H1 (cell line): ENCODE results near the gene CSAD. TPM values are rescaled to one million over a fixed set of nuclear protein-coding genes. Genes with fewer than 3 reads are reported as not detected.

Experiments used
- CTCF ChIA-PET: fragments of 300-600 bp; sonication (Branson Sonifier 250); formaldehyde crosslinking; loops from one replicate; lab custom pipeline; 2021; ENCODE audit not compliant: partially characterized antibody; lab: Charles Lee
- POLR2A ChIA-PET: fragments of 300-600 bp; sonication (Branson Sonifier 250); formaldehyde crosslinking; loops from one replicate; lab custom pipeline; 2021; ENCODE audit warnings: inconsistent platforms; ENCODE audit not compliant: partially characterized antibody; lab: Charles Lee
- DNase-seq, 2 experiments: peaks; one replicate each; pipeline versions ENCODE4 v3.0.0 to v3.0.0-alpha.2; 2010 to 2022; ENCODE audit warnings: low spot score in 2 of 2, low read depth in 1 of 2, mixed read lengths in 1 of 2
- FAIRE-seq: peaks from 2 replicates; lab custom pipeline; 2011; peaks lifted over from hg19 to GRCh38; lab: Jason Lieb, UNC
- H2AFZ ChIP-seq: 2 replicates; pipeline ENCODE4 v1.8.1; 2012; ENCODE audit warnings: low read length, inconsistent platforms
- H2AK5ac ChIP-seq: 2 replicates; pipeline ENCODE4 v1.6.1; 2013; ENCODE audit warnings: low read depth, low read length
- H2BK120ac ChIP-seq: replicated peaks from 2 replicates; pipeline ENCODE3; 2013; ENCODE audit warnings: low read depth, low read length, inconsistent platforms
- H2BK12ac ChIP-seq: 2 replicates; pipeline ENCODE4 v1.6.1; 2013; ENCODE audit warnings: low read depth, low read length
- H2BK15ac ChIP-seq: 2 replicates; pipeline ENCODE4 v1.6.1; 2013; ENCODE audit warnings: low read length
- H2BK20ac ChIP-seq: 2 replicates; pipeline ENCODE4 v1.6.1; 2013; ENCODE audit warnings: low read length
- H2BK5ac ChIP-seq: 2 replicates; pipeline ENCODE4 v1.6.1; 2013; ENCODE audit warnings: low read depth, low read length
- H3K14ac ChIP-seq: 2 replicates; pipeline ENCODE4 v1.6.1; 2013; ENCODE audit warnings: inconsistent platforms; ENCODE audit not compliant: insufficient read length
- H3K18ac ChIP-seq: 2 replicates; pipeline ENCODE4 v1.6.1; 2013; ENCODE audit warnings: low read length; ENCODE audit errors: extremely low read depth
- H3K23ac ChIP-seq: 2 replicates; pipeline ENCODE4 v1.6.1; 2013; ENCODE audit warnings: inconsistent platforms; ENCODE audit not compliant: insufficient read length
- H3K23me2 ChIP-seq: 2 replicates; pipeline ENCODE4 v1.6.1; 2013; ENCODE audit warnings: low read depth, low read length
- H3K27ac ChIP-seq: 2 replicates; pipeline ENCODE4 v1.6.1; 2011; ENCODE audit warnings: low read depth, low read length, inconsistent platforms
- H3K27me3 ChIP-seq, 4 experiments: replicated peaks in 1 of 4; 1 replicate in 1 of 4; 2 replicates in 3 of 4; pipeline versions ENCODE4 v1.6.1 to v1.8.1; 2011 to 2013; ENCODE audit warnings: low read length in 3 of 4, mild to moderate bottlenecking in 3 of 4, inconsistent platforms in 2 of 4, mixed read lengths in 2 of 4, moderate library complexity in 1 of 4; ENCODE audit not compliant: control insufficient read depth in 3 of 4, insufficient read depth in 3 of 4; ENCODE audit errors: extremely low read depth in 1 of 4
- H3K36me3 ChIP-seq, 4 experiments: 2 replicates each; pipeline versions ENCODE4 v1.6.1 to v1.8.1; 2011 to 2013; ENCODE audit warnings: mild to moderate bottlenecking in 4 of 4, low read length in 3 of 4, moderate library complexity in 2 of 4, control low read depth in 1 of 4, inconsistent platforms in 1 of 4; ENCODE audit not compliant: insufficient read depth in 4 of 4, control insufficient read depth in 2 of 4
- H3K4ac ChIP-seq: replicated peaks from 2 replicates; pipeline ENCODE3; 2013; ENCODE audit warnings: low read length, low read depth, mixed read lengths, inconsistent platforms; ENCODE audit not compliant: insufficient read length
- H3K4me1 ChIP-seq, 4 experiments: replicated peaks in 1 of 4; 1 replicate in 1 of 4; 2 replicates in 3 of 4; pipeline versions ENCODE4 v1.6.1 to v1.8.1; 2011 to 2013; ENCODE audit warnings: low read length in 3 of 4, inconsistent platforms in 2 of 4, mixed read lengths in 1 of 4; ENCODE audit not compliant: insufficient read depth in 4 of 4, control insufficient read depth in 3 of 4
- H3K4me2 ChIP-seq, 2 experiments: 2 replicates each; pipeline versions ENCODE4 v1.6.1 to v1.8.1; 2011 to 2013; ENCODE audit warnings: low read depth in 2 of 2, low read length in 2 of 2, control low read depth in 1 of 2, inconsistent platforms in 1 of 2, mild to moderate bottlenecking in 1 of 2; ENCODE audit not compliant: insufficient read depth in 1 of 2
- H3K4me3 ChIP-seq, 4 experiments: fragments of 200-600, 300-600 bp in 1 of 4; sonication (generic), shearing (Covaris generic), sonication (Bioruptor Twin) in 1 of 4; 2 replicates each; pipeline versions ENCODE4 v1.5.1 to v1.8.1; 2011 to 2016; ENCODE audit warnings: low read length in 4 of 4, low read depth in 3 of 4, control low read depth in 2 of 4, inconsistent platforms in 2 of 4, mild to moderate bottlenecking in 2 of 4, mixed read lengths in 1 of 4, moderate library complexity in 1 of 4; ENCODE audit not compliant: insufficient read depth in 2 of 4; ENCODE audit errors: extremely low read depth in 1 of 4
- H3K56ac ChIP-seq: replicated peaks from 2 replicates; pipeline ENCODE3; 2013; ENCODE audit warnings: low read depth, mild to moderate bottlenecking, mixed read lengths, low read length, inconsistent platforms; ENCODE audit not compliant: insufficient read length
- H3K79me1 ChIP-seq: 2 replicates; pipeline ENCODE4 v1.6.1; 2013; ENCODE audit warnings: low read depth, low read length, control low read depth
- H3K79me2 ChIP-seq, 2 experiments: 2 replicates each; pipeline versions ENCODE4 v1.6.1 to v1.8.1; 2012 to 2013; ENCODE audit warnings: low read length in 2 of 2, mild to moderate bottlenecking in 2 of 2, inconsistent platforms in 1 of 2; ENCODE audit not compliant: insufficient read depth in 2 of 2, control insufficient read depth in 1 of 2
- H3K9ac ChIP-seq, 4 experiments: replicated peaks in 1 of 4; 1 replicate in 1 of 4; 2 replicates in 3 of 4; pipeline versions ENCODE4 v1.6.1 to v1.8.1; 2011 to 2013; ENCODE audit warnings: low read depth in 3 of 4, low read length in 3 of 4, control low read depth in 2 of 4, mild to moderate bottlenecking in 2 of 4, moderate library complexity in 2 of 4, inconsistent platforms in 1 of 4; ENCODE audit errors: extremely low read depth in 1 of 4
- H3K9me3 ChIP-seq, 2 experiments: 2 replicates each; pipeline versions ENCODE4 v1.6.1 to v1.8.1; 2012 to 2013; ENCODE audit warnings: mild to moderate bottlenecking in 2 of 2, moderate library complexity in 2 of 2, control low read depth in 1 of 2, inconsistent platforms in 1 of 2, low read depth in 1 of 2, low read length in 1 of 2, mixed read lengths in 1 of 2; ENCODE audit not compliant: insufficient read depth in 2 of 2
- H4K20me1 ChIP-seq, 2 experiments: replicated peaks in 1 of 2; 2 replicates each; pipeline versions ENCODE3 to v1.8.1; 2011 to 2013; ENCODE audit warnings: inconsistent platforms in 2 of 2, low read length in 2 of 2, mild to moderate bottlenecking in 1 of 2; ENCODE audit not compliant: insufficient read depth in 2 of 2, control insufficient read depth in 1 of 2
- H4K5ac ChIP-seq: 2 replicates; pipeline ENCODE4 v1.6.1; 2013; ENCODE audit warnings: low read length, low read depth, mixed read lengths, inconsistent platforms; ENCODE audit not compliant: insufficient read length
- H4K8ac ChIP-seq: 2 replicates; pipeline ENCODE4 v1.8.0; 2013; ENCODE audit warnings: mild to moderate bottlenecking, moderate library complexity, low read length, inconsistent platforms; ENCODE audit not compliant: insufficient read depth; ENCODE audit errors: extremely low read depth
- H4K91ac ChIP-seq: replicated peaks from 2 replicates; pipeline ENCODE3; 2013; ENCODE audit warnings: low read length, mixed read lengths, inconsistent platforms; ENCODE audit not compliant: insufficient read length
- NANOG ChIP-seq: IDR thresholded peaks from 2 replicates; pipeline ENCODE4 v1.6.1; 2011; ENCODE audit warnings: low read length, low read depth, mild to moderate bottlenecking, inconsistent platforms; ENCODE audit not compliant: insufficient read depth, poor library complexity, severe bottlenecking
- PHF8 ChIP-seq: fragments of 200-600 bp; sonication (generic); conservative IDR thresholded peaks from 2 replicates; pipeline ENCODE4 v1.7.1; 2012; ENCODE audit warnings: low read depth, mild to moderate bottlenecking, inconsistent platforms, low read length, moderate library complexity
- POLR2A ChIP-seq, 2 experiments: IDR thresholded peaks; 1 replicate in 1 of 2; 2 replicates in 1 of 2; pipeline ENCODE4 v1.6.1; 2011; ENCODE audit warnings: low read depth in 2 of 2, low read length in 2 of 2, mild to moderate bottlenecking in 2 of 2; ENCODE audit errors: control extremely low read depth in 1 of 2
- RXRA ChIP-seq: IDR thresholded peaks from 2 replicates; pipeline ENCODE4 v1.6.1; 2011; ENCODE audit warnings: low read depth, mild to moderate bottlenecking, low read length, moderate library complexity; ENCODE audit not compliant: insufficient read depth
- WGBS, 2 experiments: shearing (Covaris generic) in 1 of 2; methylation state at CpG; one replicate each; pipeline versions ENCODE4 v1.1.6 to v1.1.7; 2013 to 2015; ENCODE audit warnings: low lambda C conversion rate in 2 of 2, mixed read lengths in 2 of 2, inconsistent platforms in 1 of 2, low coverage in 1 of 2, missing lambda C conversion rate in 1 of 2; ENCODE audit not compliant: insufficient replicate concordance in 2 of 2, insufficient coverage in 1 of 2, insufficient read length in 1 of 2; ENCODE audit errors: extremely low coverage in 1 of 2, missing lambda C conversion rate in 1 of 2; 5-methylcytosine and 5-hydroxymethylcytosine counted together
- polyA plus RNA-seq, 7 experiments: library from polyadenylated mRNA; depleted of rRNA in 3 of 7; stranded (reverse) in 5 of 7; unstranded in 2 of 7; fragments of >200 nt in 5 of 7; fragments of 200-250 nt in 2 of 7; gene quantifications; 1 replicate in 5 of 7; 2 replicates in 1 of 7; 4 replicates in 1 of 7; pipeline versions ENCODE4 v1.2.1 to v1.2.3, GENCODE V29; 2011 to 2013; ENCODE audit warnings: missing spikeins in 2 of 7, mixed read lengths in 2 of 7
- total RNA-seq: library from RNA; stranded (reverse); fragmentation: NEBNext Ultra II Directional; extraction: Animal tissue kit (Norgen Biotek cat#: 25700); gene quantifications from 2 replicates; pipeline ENCODE4 v1.2.1, GENCODE V29; 2021
- TF ChIP-seq, protein P1 (sequence below), 3 experiments: IDR thresholded peaks; 1 replicate in 2 of 3; 2 replicates in 1 of 3; pipeline versions ENCODE4 v1.5.1 to v1.6.1; 2011; ENCODE audit warnings: low read length in 3 of 3, mild to moderate bottlenecking in 3 of 3, inconsistent platforms in 2 of 3, low read depth in 1 of 3, moderate library complexity in 1 of 3; ENCODE audit not compliant: insufficient read depth in 1 of 3; ENCODE audit errors: control extremely low read depth in 1 of 3

Gene CSAD
- total and polyA plus RNA-seq, 2 of the 8 experiments (the other 6 are each of a cell fraction or from before 2014, with no cell fraction given) = 8.8 to 11.3 TPM

DNA sequence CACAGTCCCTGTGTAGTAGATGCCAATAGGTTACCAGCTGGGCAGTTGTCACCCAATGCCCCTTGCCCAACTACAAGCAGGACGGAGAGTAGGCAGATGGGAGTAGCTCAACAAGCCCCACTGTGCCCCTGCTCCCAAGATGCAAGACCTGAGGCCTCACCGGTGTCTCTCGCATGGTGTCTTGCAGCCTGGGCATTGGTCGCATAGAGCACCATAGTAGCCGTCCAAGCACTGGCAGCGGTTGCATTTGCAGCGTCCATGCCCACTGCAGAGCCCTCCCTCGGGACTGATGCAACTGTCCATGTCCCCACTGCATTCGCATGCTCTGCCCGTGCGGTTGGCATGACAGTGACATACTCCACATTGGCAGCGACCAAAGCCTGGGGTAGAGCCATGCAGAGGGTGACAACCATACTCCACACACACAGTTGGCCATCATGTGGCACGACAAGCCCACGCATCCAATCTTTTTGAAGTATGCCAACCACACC lies 11.9 kb upstream of the CSAD start:
- ChIA-PET CTCF (interaction anchor here (1.1 to 7.7 kb wide), 6 partner anchors 12 to 126 kb away, joined by 3 to 99 read pairs (median 16); partner anchors contain the start of genes CSAD and ZNF740), POLR2A (interaction anchor here (0.8 to 2.0 kb wide), 9 partner anchors 9 to 308 kb away, joined by 3 to 7 read pairs (median 3); partner anchors contain the start of genes AAAS, IGFBP6 and TARBP2)
- Histone ChIP-seq H2BK5ac (no peak overlapping the region; the same call in 1 of the 2 replicates), H3K79me1 (no peaks in the 10 kb centered on the region), H2BK120ac (no peak overlapping the region), H2BK12ac (no peak overlapping the region), H4K91ac (no peak overlapping the region), H3K79me2 (no peaks in the 10 kb centered on the region), H2AFZ (no peak overlapping the region), H3K4me1 (peaks cover 0 to 6% (median 3%) of the 10 kb centered on the region in 4 experiments; a peak in 5 of 7 replicates), H2AK5ac (no peak overlapping the region), H3K9ac (no peak overlapping the region), H3K23me2 (no peaks in the 10 kb centered on the region; the same call in 1 of the 2 replicates), H3K9me3 (no peaks in the 10 kb centered on the region), H3K36me3 (peaks cover 0 to 10% (median 2%) of the 10 kb centered on the region in 4 experiments; a peak in 4 of 8 replicates), H3K18ac (no peak overlapping the region), H3K27ac (no peak overlapping the region), H4K20me1 (peaks cover 2 to 9% of the 10 kb centered on the region in 2 experiments), H3K4me2 (no peak overlapping the region), H3K23ac (no peak overlapping the region), H3K27me3 (peaks cover 2 to 23% (median 9%) of the 10 kb centered on the region in 4 experiments), H3K4ac (no peak overlapping the region), H3K56ac (no peak overlapping the region), H3K14ac (no peak overlapping the region), H4K8ac (no peak overlapping the region), H2BK20ac (no peak overlapping the region), H4K5ac (no peak overlapping the region), H3K4me3 (no peak overlapping the region), H2BK15ac (no peak overlapping the region)
- DNase-seq = no peak
- WGBS, 2 experiments = 85% methylated on average over 14 of the region's 14 CpGs; no CpG with 5 or more reads in 1 of the 2 experiments
- FAIRE-seq = no peak
- TF ChIP-seq, protein P1, sequence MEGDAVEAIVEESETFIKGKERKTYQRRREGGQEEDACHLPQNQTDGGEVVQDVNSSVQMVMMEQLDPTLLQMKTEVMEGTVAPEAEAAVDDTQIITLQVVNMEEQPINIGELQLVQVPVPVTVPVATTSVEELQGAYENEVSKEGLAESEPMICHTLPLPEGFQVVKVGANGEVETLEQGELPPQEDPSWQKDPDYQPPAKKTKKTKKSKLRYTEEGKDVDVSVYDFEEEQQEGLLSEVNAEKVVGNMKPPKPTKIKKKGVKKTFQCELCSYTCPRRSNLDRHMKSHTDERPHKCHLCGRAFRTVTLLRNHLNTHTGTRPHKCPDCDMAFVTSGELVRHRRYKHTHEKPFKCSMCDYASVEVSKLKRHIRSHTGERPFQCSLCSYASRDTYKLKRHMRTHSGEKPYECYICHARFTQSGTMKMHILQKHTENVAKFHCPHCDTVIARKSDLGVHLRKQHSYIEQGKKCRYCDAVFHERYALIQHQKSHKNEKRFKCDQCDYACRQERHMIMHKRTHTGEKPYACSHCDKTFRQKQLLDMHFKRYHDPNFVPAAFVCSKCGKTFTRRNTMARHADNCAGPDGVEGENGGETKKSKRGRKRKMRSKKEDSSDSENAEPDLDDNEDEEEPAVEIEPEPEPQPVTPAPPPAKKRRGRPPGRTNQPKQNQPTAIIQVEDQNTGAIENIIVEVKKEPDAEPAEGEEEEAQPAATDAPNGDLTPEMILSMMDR (IDR thresholded peaks at IDR 0.05; ENCODE audit: control extremely low read depth in 1 of 3, insufficient read depth in 1 of 3, low read depth in 1 of 3, low read length in 3 of 3) = no peak
- TF ChIP-seq NANOG = no peak
- no peak for TF ChIP-seq PHF8
- no peak for TF ChIP-seq RXRA
- no peak for TF ChIP-seq POLR2A (IDR thresholded peaks at IDR 0.05; ENCODE audit: control extremely low read depth in 1 of 2, low read depth in 2 of 2, low read length in 2 of 2)
